NCI-H2171 (cell line): ENCODE results near the gene TTC28.

Experiments used
- DNase-seq: peaks from one replicate; lab custom pipeline; 2025; lab: John Stamatoyannopoulos, UW

Gene TTC28

DNA sequence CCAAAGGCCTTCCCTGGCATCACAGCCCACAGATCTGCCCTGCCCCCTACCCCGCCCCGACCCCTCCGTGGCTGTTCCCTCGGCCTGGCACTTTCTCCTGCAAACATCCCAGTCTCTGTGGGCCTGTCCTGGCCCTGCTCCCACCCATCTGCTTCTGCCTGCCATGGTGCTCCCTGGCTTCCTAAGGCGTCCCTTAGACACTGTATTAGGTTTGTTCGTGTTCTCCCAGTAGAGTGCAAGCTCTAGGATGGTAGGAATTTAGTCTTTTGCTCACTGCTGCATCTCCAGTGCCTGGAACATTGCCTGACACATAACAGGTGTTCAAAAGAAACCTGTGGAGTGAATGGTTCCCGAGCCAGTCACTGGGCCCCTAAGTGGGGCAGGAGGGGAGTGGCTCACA lies 690.9 kb downstream of the TTC28 start:
- no peak for DNase-seq

DNA sequence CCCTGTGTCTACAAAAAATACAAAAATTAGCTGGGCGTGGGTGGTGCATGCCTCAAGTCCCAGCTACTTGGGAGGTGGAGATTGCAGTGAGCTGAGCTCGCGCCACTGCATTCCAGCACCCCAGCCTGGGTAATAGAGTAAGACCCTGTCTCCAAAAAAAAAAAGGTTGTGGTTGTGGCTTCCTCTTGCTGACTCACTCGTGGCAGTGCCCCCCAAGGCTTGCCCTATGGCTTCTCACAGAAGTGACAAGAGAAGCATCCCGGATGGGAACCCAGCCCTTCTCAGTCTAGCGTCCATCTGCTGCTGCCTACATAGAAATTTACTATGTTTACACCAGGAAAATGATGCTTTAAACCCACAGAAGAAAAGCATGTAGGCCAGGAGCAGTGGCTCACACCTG lies 692.1 kb downstream of the TTC28 start:
- no peak for DNase-seq

DNA sequence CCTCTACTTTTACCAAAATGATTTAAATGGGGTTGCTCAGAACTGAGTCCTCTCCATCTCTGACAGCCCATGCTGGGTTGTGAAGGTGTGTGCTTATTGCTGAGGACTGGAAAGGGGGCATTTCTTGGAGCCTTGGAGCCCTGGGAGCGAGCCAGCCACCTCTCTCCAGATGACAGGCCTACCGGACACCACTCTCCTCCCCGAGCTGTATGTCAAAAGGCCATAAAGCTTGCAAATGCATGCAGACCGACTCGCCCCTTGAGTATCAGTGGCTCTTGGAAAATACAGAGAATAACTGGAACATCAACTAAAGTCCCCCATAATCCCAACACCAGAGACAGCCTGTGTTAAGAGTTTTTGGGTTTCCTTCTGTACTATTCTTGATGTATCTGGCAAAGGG lies 692.7 kb downstream of the TTC28 start:
- no peak for DNase-seq

DNA sequence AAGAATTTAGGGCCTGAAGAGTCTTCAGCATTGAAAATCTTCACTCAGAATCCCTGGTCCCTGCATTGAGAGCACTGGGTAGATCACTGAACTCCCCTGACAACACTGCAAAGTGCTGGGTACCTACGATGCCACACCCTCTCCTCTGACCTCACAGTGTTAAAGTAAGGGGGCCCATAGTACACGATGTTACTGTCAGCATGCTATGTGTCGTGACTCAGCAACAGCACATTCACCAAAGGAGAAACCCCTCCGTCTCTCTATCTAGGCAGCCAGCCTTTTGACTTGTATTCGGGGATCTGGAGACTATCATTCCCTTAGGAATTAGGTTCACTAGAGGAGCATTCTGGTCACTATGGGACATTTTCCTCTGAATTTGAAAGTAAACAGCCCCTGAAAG lies 693.2 kb downstream of the TTC28 start:
- no peak for DNase-seq

DNA sequence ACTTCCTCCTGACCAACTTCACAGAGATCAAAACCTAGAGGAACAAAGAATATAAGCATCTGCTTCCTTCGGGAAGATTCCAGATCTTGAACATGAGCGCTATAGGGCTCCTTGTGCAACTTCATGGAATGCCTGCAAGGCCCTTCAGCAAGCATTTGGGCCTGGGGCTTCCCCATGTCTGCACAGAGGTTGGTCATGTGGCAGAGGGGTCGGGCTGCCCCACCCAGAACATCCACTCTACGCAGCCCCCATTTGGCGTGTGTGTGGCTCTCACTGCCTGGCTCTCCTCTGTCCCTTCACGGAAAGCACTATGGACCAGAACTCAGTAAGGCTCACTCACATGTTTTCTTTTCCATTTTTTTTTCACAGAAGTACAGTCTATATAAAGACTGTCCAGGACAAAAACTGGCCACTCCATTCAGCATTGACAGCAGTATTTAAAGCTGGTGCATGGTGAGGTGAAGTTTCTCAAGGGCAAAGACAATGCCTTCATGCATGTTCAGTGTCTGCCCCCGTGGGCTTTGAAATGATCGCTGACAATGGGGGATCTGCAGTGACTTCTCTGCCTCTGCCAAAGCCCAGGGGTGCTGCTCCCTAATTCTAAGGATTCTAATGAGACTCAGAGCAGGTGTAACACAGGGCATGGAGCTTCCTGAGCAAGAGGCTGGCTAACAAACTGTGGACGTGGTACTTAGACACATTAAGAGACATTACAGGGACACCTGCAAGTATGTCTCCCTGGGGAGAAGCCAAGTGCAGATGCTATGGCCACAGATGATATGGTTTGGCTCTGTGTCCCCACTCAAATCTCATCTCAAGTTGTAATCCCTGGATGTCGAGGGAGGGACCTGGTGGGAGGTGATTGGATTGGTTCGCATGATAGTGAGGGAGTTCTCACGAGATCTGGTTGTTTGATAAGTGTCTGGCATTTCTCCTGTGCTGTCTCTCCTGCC lies 694.0 kb downstream of the TTC28 start:
- no peak for DNase-seq

DNA sequence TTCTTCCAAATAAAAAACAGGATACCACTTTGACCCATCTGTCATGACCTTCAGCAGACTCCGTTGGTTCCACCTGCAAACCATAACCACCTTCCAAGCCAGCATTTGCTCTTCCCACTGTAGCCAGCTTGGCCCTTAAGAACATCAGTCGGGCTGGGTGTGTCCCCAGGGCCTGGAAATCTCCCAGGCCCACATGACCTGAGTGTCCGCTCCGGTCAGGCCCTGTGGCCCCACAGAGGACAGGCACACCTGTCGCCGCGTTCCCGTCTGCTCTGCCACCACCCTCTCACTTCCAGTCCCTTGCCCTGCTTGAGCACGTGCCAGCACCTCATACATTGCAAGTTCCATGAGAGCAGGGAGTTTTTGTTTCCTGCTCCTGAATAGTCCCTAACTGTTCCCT lies 694.9 kb downstream of the TTC28 start:
- DNase-seq = no peak

DNA sequence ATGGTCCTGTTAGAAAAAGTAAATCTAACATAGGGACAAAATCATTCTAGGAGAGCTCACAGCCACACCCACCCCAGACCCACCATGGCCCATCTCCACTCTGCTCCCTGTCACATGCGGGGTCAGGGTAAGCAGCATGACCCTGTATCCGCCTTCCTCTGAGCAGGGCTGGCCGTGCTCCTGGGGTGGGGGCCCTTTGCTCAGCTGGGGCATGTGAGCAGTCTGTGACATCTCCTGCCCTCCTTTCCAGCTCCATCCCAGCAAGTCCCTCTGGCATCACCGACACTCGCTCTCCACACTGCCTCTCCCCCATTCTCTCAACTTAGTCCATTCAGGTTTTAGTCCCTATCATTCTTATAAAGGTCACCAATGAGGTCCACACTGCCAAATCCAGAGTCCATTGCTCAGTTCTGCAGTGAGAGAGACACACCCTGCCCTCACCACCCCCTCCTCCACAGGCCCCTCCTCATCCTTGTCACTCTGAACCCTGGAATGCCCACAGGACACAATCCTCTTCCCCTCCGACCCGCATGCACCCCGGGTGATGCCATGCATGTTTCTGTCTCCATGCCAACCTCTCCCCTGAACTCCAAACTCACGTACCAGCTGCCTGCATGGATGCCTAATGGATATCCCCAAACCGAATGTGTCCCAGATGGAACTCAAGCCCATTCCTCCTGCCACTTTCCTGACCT lies 695.5 kb downstream of the TTC28 start:
- no peak for DNase-seq

DNA sequence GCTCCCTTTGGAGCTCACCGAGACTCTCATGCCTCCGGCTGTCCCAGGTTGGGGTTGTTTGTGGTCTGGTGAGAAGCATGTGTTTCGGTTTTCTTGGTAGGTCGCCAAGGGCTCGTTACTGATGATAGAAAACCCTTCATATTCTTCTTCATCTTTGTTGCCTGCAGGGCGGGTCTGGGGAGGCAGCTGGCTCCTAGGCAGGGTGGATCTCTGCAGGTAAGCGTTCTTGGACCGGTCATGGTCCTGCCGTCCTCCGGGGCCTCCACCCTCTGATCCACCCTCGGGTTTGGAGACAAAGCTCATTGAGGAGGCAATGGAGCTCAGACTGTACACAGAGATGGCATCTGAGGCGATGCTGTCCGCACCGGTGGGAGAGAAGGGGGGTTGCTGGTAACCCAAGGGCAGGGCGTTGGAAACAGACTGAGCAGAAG lies 696.3 kb downstream of the TTC28 start:
- DNase-seq = no peak

DNA sequence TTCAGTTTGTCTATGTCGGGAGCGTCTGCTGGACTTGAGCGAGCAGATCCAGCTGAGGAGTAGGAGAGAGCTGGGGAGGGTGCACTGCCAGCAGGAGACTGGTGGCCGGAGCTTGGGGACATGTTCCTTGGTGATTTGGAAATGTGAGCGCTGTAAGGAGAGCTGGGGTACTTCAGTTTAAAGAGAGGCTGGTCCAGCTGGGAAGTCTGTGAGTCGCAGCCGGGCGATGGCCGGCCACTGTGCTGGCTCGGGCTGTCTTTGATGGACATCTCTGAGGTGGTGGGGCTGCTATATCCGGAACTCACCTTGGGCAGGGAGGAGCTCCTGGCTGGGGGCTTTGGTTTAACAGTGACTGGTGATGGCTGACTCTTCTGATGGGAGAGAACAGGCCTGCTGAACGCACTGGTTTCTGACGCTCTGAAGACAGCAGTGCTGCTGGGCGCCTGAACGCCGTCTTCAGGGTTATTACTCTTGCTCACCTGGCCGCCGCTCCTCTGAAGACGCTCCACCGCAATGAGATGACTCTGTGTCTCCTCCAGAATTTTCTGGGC lies 696.9 kb downstream of the TTC28 start:
- DNase-seq = no peak

DNA sequence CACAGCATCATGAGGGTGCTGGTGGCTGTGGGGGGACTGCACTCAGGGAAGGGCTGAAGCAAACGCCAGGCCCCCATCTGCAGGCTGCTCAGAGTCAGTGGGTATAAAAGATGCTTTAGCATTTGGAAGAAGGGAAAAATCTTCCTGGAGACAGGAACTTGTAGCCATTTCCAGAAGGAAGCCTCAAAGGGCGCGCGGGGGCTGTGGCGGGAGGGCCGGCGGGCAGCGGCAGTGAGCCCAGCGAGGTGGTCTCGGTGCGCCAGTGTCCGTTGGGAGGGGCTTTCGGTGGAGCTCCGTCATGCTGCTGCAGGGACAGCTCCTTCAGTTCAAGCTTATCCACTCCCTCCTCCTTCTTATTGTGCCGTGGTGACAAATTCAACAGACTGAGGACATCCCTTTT lies 697.5 kb downstream of the TTC28 start:
- DNase-seq = no peak

DNA sequence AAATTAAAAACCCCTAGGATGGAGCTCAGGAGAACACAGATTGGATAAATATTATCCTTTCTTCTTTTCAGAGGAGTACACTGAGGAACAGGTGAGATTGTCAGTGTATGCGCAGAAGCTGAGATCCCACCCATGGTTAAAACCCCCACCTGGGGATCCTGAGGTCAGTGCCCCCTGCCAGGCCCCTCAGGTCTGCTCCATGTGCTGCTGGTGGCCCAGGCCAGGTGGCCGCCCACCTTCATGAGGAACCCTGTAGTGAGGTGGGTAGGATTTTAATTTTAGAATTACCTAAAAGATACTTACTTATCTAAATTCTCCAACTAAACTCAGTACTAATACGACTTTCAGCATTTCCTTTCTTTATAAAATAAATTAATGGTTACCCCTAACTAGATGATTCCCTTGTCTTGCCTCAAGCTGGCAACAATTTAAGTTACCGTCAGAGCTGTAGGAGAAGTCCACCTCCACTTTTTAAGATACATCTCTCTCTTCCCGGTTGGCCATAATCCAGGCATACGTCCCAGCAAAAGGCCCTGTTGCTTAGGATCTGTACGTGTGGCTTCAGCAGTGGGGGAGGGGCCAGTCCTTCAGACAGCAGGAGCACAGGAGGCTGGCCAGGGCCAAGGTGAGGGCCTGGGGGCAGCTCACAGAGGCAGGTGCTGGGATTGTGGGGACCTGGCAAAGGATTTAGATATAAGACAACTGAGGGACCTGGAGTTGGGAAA lies 699.1 kb downstream of the TTC28 start:
- DNase-seq = no peak

DNA sequence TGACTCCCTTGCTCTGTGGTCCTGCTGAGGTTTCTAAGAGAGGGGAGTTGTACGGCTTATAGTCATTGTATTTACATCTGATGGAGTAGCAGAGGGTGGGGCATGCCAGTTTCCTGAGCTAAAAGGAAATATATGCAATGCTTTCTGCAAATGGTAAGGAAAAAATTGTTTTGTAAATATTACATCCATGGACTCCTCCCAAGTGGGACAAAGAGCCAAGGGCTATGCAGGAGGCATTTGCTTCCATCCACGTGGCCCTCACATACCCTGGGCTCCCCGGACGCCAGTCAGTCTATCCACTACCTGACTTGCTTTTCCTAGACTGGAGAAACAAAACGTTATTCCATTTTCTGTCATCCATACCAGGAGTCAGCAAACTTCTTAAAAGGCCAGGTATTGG lies 700.8 kb downstream of the TTC28 start:
- DNase-seq = no peak

DNA sequence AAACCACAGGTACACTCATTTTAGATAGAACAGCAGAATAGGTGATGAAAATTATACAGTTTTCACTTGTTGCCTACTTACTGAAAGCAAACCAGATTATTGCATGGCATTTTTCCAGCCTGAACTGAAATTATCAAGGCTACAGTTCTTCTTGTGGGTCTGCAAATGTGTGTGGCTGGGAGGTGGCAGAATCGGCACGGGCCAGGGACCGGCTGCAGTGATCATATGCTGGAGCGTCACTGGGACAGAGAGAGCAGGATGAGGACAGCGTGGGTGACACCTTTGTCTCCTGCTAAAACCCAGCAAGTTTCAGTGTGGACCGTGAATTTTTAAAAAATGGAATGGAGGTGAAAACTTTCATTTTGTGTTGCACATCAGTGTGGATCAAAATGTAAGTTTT lies 701.3 kb downstream of the TTC28 start:
- DNase-seq = no peak

DNA sequence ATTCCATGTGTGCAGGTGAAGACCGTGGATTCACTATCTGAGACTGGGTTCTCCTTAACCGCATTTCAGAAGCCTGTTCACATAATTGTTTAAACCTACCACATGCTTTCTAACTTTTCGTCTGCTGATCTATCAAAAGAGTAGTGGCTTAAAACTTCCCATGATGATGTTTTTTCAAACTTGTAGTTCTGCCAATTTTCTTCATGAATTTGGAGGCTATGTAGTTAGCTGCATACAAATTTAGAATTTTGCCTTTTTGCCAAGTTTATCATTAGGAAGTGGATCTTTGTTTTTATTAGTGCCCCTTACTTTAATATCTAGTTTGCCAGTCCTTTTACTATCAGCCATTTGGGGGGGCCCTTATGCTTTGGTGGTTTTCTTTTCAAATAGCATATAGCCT lies 703.1 kb downstream of the TTC28 start:
- no peak for DNase-seq

DNA sequence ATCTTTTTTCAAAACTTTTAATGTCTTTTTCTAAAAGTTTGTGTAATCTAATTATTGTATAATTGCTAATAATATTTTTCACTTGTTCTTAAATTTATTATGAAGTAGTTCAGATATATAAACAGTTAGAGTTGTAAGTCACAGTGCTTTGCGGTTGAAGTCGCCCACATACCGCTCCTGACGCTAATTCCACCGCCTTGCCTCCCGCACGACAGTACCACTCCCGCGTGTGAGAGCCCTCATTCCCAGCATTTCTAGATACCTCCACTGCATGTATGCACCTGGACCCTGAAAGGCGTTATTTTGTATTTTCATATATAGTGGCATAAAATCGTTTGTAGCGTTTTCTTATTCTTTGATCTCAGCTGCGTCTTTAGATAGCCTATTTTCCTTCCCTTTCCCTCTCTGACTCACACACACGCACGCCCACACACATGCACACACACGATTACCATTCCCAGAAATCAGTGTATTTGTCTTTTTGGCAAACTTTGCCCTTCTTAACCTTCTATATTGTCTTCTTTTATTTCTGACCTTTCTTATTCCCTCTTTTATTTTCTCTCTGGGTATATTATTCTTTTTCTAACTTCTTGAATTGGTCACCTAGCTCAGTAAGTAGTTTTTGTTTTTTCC lies 704.1 kb downstream of the TTC28 start:
- no peak for DNase-seq

DNA sequence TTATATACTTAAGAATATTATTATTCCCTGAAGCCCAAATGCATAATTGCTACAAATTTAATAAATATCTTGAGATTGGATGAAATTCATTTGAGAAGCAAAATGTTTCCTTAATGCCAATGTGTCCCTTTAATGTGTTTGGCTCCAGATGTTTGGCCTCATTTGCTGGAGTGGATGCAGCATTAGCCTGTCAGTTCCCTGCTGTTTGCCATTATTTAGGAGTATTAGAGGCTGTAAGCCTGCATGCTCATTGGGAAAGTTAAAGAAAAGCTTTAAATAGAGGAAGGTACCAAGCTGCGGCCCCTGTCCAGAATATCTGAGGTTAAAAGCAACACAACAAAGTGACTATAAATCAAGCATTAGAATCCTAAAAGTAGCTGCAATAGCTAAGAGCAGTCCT lies 705.8 kb downstream of the TTC28 start:
- DNase-seq = no peak

DNA sequence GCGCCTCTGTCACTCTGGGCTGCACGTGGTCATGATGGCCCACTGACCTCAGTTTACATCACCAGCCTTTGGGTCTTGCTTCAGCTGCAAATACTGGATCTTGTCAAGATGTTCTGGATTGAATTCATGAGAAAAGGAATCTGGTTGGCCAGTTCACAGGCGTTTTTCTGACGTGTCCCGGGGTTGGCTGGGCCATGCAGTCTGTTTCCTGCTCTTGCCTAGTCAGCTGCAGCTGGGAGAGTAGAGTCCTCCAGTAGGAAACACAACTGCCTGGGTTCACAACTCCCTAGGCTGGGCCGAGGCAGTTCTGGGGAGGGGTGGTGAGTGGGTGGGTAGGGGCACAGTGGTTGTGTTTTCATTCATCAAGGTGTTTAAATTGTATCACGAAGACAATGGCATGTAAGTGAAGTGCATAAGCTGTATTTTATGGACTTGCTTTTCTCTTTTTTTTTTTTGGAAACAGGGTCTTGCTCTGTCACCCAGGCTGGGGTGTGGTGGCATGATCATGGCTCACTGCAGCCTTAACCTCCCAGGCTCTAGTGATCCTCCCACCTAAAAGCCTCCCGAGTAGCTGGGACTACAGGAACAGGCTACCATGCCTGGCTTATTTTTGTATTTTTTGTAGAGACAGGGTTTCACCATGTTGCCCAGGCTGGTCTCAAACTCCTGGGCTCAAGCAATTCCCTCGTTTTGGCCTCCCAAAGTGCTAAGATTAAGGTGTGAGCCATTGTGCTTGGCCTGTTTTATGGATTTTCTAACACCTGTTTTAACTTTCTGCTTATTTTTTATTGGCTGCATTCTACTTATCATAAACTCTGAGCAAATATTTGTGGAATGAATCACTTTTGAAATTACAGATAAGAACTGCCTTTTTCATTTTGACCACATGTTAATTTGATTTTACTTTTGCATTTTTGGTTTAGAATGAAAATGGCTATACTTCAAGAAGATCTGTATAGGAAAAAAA lies 706.6 kb downstream of the TTC28 start:
- no peak for DNase-seq

DNA sequence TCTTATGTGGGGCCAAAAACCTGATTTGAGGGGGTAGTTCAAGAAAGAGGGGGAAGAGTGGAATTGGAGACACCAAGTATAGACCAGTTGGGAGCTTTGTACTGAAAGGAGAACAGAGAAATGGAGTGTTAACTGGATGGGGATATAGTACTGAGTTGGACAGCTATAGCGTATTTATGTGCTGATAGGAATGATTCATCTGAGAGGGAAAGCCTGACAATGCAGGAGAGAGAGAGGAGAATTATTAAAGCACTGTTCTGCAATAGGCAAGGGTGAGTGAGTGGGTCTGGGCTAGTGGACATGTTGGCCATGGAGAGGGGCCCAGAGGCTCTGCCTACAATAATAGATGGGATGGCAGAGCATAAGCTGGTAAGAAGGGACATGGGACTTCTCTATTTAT lies 707.7 kb downstream of the TTC28 start:
- no peak for DNase-seq

DNA sequence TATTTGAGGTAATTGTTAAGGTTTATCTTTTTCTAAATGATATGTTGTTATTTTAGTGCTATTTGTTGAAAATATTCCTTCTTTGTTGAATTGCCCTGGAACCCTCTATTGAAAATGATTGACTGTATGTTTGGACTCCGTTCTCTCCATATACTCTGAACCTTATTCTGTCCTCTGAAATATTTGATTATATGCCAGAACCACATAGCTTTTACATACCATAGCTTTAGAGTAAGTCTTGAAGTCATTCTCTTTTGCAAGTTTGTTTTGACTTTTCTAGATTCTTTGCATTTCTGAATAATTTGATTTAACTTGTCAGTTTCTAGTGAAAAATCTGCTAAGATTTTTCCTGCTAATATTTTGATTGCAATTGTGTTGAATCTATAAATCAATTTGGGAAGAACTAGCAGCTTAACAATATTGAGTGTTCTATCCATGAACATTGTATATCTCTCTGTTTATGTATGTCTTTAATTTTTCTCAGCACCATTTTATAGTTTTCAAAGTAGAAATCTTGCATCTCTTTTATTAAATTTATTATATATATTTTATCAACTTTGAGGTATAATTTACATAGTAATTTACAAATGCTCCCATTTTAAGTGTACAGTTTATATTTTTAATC lies 708.9 kb downstream of the TTC28 start:
- DNase-seq = no peak
